Natural killer cell (primary cell): ENCODE results near the gene GRIFIN. TPM values are rescaled to one million over a fixed set of nuclear protein-coding genes. Genes with fewer than 3 reads are reported as not detected.

Experiments used
- ATAC-seq, 3 donors: fragments of 150-1000 bp in 2 of 3; fragments of 200-7000 bp in 1 of 3; cut with Tn5 transposase; 1 replicate in 1 of 3; 2 replicates in 2 of 3; pipeline ENCODE4 v1.10.0; 2021; ENCODE audit warnings: mild to moderate bottlenecking in 2 of 3, moderate library complexity in 2 of 3
- DNase-seq, 2 donors: peaks; one replicate each; pipeline versions ENCODE4 v3.0.0 to v3.0.0-alpha.2; 2013 to 2021; ENCODE audit warnings: mixed read lengths in 1 of 2
- H3K27ac ChIP-seq: one replicate; pipeline ENCODE4 v1.5.1; 2013; ENCODE audit warnings: mild to moderate bottlenecking, low read length
- H3K27me3 ChIP-seq: one replicate; pipeline ENCODE4 v1.6.1; 2013; ENCODE audit warnings: low read length; ENCODE audit not compliant: control insufficient read depth, insufficient read depth
- H3K36me3 ChIP-seq: one replicate; pipeline ENCODE4 v1.6.1; 2013; ENCODE audit warnings: low read length; ENCODE audit not compliant: control insufficient read depth, insufficient read depth
- H3K4me1 ChIP-seq: one replicate; pipeline ENCODE4 v1.6.1; 2013; ENCODE audit warnings: low read length; ENCODE audit not compliant: control insufficient read depth, insufficient read depth
- H3K4me3 ChIP-seq: one replicate; pipeline ENCODE4 v1.5.1; 2013; ENCODE audit warnings: low read length
- H3K9me3 ChIP-seq: one replicate; pipeline ENCODE4 v1.6.1; 2013; ENCODE audit warnings: low read length; ENCODE audit not compliant: control insufficient read depth, insufficient read depth
- H3K27ac Mint-ChIP-seq, 2 donors: one replicate each; pipeline ENCODE4 v1.8.0; 2022; ENCODE audit warnings: mild to moderate bottlenecking in 2 of 2, mixed read lengths in 2 of 2, moderate library complexity in 1 of 2
- H3K27me3 Mint-ChIP-seq, 2 donors: one replicate each; pipeline ENCODE4 v1.8.0; 2022; ENCODE audit warnings: low read depth in 2 of 2, mixed read lengths in 2 of 2
- H3K36me3 Mint-ChIP-seq: one replicate; pipeline ENCODE4 v1.8.0; 2022; ENCODE audit warnings: mixed read lengths
- H3K4me1 Mint-ChIP-seq, 2 donors: one replicate each; pipeline ENCODE4 v1.8.0; 2022; ENCODE audit warnings: mixed read lengths in 2 of 2
- H3K4me3 Mint-ChIP-seq: one replicate; pipeline ENCODE4 v1.8.0; 2022; ENCODE audit warnings: mild to moderate bottlenecking, moderate library complexity, mixed read lengths
- H3K9me3 Mint-ChIP-seq, 2 donors: one replicate each; pipeline ENCODE4 v1.8.0; 2022; ENCODE audit warnings: mixed read lengths in 2 of 2
- CTCF ChIP-seq: fragments of 200-600 bp; IDR thresholded peaks from one replicate; pipeline ENCODE4 v1.8.0; 2022; ENCODE audit warnings: antibody characterized with exemption
- WGBS: methylation state at CpG from one replicate; pipeline ENCODE4 v1.1.7; 2013; ENCODE audit warnings: missing lambda C conversion rate; ENCODE audit not compliant: insufficient coverage; 5-methylcytosine and 5-hydroxymethylcytosine counted together
- intact Hi-C: fragments of 100-400 bp; cut with micrococcal nuclease; formaldehyde crosslinking; loops from one replicate; pipeline ENCODE4 v1.14.2; 2022
- total RNA-seq, 4 donors: library from RNA; stranded (reverse); fragments of 120-200 nt in 1 of 4; gene quantifications; one replicate each; pipeline versions ENCODE4 v1.2.3 to v1.2.4, GENCODE V29; 2013 to 2022

GRIFIN gene
- total RNA-seq, 3 donors from 2014 or later (not counting 1 experiment from before 2014, with no cell fraction given): not detected

- Mint-ChIP-seq H3K36me3 (no peaks in the 10 kb centered on the region), H3K4me3 (peak overlapping the region; percentile 92), H3K27me3 (no peaks in the 10 kb centered on the region), H3K9me3 (no peaks in the 10 kb centered on the region), H3K4me1 (peaks cover 20 to 42% of the 10 kb centered on the region in 2 donors), H3K27ac (peak overlapping the region; percentile 94 to 97)
- peaks cover 65% of the 10 kb centered on the region for H3K4me1 ChIP-seq
- intact Hi-C loops: loop anchor here (5.0 to 10.0 kb wide), 4 partner anchors 44 to 1614 kb away; partner anchors contain the start of genes GRIFIN and TTYH3
- H3K27me3 ChIP-seq: no peaks in the 10 kb centered on the region
- DNase-seq (no peak), ATAC-seq (peak in 1 of 3 donors; percentile 2)
- peaks cover 19% of the 10 kb centered on the region for H3K36me3 ChIP-seq
- H3K27ac ChIP-seq: peak overlapping the region; percentile 65
- H3K4me3 ChIP-seq: peak overlapping the region; percentile 71
- no peak for TF ChIP-seq CTCF
- no peaks in the 10 kb centered on the region for H3K9me3 ChIP-seq
- 8% methylated on average over 21 of the region's 21 CpGs for WGBS
Measured at GRCh38 chr7:2521341-2521745, 45.1 kb upstream of the GRIFIN start.

- Histone ChIP-seq H3K9me3 (no peaks in the 10 kb centered on the region), H3K27ac (peak overlapping the region; percentile 65), H3K27me3 (no peaks in the 10 kb centered on the region), H3K4me1 (peaks cover 60% of the 10 kb centered on the region), H3K4me3 (peak overlapping the region; percentile 71), H3K36me3 (peaks cover 14% of the 10 kb centered on the region)
- Mint-ChIP-seq H3K27ac (peak overlapping the region; percentile 94 to 97), H3K9me3 (no peaks in the 10 kb centered on the region), H3K36me3 (no peaks in the 10 kb centered on the region), H3K27me3 (no peaks in the 10 kb centered on the region), H3K4me3 (peak overlapping the region; percentile 93), H3K4me1 (peaks cover 20 to 40% of the 10 kb centered on the region in 2 donors)
- intact Hi-C loops: loop anchor here (5.0 to 10.0 kb wide), 4 partner anchors 44 to 1614 kb away; partner anchors contain the start of genes GRIFIN and TTYH3
- ATAC-seq (peak in 1 of 3 donors; percentile 6), DNase-seq (peak in 1 of 2 donors; percentile 47)
- 7% methylated on average over 10 of the region's 12 CpGs for WGBS
- no peak for TF ChIP-seq CTCF
Measured at GRCh38 chr7:2520761-2521290, 44.6 kb upstream of the GRIFIN start.

- H3K27ac Mint-ChIP-seq: peak overlapping the region; percentile 94 to 97
- no peak for TF ChIP-seq CTCF
- Histone ChIP-seq H3K27ac (peak overlapping the region; percentile 5), H3K4me3 (peak overlapping the region; percentile 71), H3K27me3 (no peaks in the 10 kb centered on the region), H3K36me3 (peaks cover 8% of the 10 kb centered on the region), H3K9me3 (no peaks in the 10 kb centered on the region), H3K4me1 (peaks cover 54% of the 10 kb centered on the region)
- WGBS: under 1% methylated on average over 37 of the region's 37 CpGs
- no peaks in the 10 kb centered on the region for H3K36me3 Mint-ChIP-seq
- H3K4me3 Mint-ChIP-seq: peak overlapping the region; percentile 93
- no peaks in the 10 kb centered on the region for H3K27me3 Mint-ChIP-seq
- DNase-seq: peak in 1 of 2 donors; percentile 49
- H3K9me3 Mint-ChIP-seq: no peaks in the 10 kb centered on the region
- H3K4me1 Mint-ChIP-seq: peaks cover 20 to 37% of the 10 kb centered on the region in 2 donors
- ATAC-seq: no peak
- intact Hi-C loops: loop anchor here (5.0 to 10.0 kb wide), 4 partner anchors 43 to 1613 kb away; partner anchors contain the start of genes GRIFIN and TTYH3
Measured at GRCh38 chr7:2520131-2520760, 44.0 kb upstream of the GRIFIN start.
